Pulmonary artery endothelial cell (primary cell): ENCODE data around the gene CDKN2B-AS1. TPM values are rescaled to one million over a fixed set of nuclear protein-coding genes. Genes with fewer than 3 reads are reported as not detected.
"Not testable (repeated sequence)": the region's sequence is repeated elsewhere in the genome, so short reads cannot be mapped to it uniquely, and the experiment has no call there.

Experiments used
- DNase-seq: peaks from one replicate; pipeline ENCODE4 v3.0.0-alpha.2; 2011; ENCODE audit warnings: low read depth, low spot score
- total RNA-seq: library from RNA; depleted of rRNA; stranded (reverse); fragments of >200 nt; gene quantifications from 2 replicates; pipeline ENCODE4 v1.2.3, GENCODE V29; 2014

CDKN2B-AS1 gene
- total RNA-seq, 1 donor from 2014 or later: 0.66 TPM

DNA sequence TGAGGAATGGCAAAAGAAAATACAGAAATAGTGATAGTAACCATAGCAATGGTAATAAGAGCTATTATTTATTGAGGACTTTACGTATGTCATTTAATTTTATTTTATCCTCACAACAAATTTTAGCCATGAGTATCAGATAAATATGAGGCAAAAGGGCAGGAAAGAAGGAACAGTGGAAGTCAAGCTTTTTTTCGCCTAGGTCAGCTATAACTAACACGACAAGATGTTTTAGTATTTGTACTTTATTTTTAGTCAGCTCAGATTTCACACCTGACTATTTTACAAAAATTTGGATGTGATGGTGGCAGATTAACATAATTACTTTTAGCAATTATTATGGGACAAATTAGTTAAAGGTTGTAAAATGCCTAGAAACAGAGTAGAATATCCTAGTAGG is 49.3 kb downstream of the CDKN2B-AS1 start:
- DNase-seq: no peak

DNA sequence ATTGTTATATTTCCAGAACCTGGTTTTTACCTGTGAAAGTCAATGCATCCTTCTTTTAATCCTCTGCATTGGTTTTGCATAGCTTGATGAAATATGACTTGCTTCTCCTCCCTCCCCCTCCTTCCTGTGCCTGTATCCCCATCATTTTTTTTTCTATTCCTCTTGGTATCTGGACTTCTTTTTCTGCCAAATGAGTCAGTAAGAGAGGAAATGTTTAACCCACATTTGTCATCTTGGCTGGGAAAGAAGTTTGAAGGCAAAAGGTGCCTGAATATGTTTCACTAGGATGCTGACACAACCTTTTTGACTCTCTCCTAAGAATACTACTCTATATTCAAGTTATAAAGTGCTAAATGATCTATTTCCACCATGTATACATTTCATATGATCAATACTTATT is 50.0 kb downstream of the CDKN2B-AS1 start:
- DNase-seq: peak; percentile 63

DNA sequence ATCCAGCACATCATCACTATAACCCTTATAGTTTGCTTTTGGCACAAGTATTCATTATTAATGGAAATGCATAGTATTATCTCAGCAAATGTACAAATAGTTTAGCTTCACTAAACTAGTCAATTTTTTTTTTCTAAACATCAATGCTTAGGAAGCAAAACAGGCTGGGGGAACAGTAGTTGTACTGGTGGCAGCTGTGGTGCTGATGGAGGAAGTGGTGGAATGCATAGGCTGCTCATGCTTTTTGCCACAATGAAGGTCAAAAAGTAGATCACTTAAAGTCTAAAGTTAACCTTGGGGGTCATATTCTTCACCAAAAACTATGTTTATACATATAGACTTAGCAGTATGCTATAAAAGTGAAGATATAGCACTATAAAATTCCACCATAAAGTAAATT is 50.8 kb downstream of the CDKN2B-AS1 start:
- DNase-seq: no peak

DNA sequence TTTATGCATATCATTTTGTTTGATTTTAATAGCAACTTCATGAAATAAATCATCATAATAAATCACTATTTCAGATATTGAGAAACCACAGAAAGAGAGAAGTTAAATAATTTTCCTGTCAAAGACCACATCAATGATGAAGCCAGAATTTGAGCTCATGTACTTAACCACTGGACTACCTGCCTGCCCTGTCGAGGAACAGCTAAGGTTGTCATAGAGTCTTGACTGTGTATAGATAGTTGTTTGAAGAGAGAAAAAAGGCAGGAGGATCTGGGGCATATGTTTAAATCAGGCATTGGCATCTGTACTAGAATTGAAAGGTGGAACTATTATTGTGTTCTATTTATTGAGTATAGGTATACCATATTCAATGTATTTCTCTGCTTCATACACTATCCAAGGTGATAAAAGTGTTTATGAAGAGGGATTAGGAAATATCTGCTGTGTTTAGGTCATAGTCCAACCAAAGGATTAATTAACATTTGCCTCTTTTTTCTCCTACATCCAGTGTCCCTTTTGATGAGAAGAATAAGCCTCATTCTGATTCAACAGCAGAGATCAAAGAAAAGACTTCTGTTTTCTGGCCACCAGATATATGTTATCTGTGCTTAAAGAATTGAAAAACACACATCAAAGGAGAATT is 51.8 kb downstream of the CDKN2B-AS1 start:
- no peak for DNase-seq

DNA sequence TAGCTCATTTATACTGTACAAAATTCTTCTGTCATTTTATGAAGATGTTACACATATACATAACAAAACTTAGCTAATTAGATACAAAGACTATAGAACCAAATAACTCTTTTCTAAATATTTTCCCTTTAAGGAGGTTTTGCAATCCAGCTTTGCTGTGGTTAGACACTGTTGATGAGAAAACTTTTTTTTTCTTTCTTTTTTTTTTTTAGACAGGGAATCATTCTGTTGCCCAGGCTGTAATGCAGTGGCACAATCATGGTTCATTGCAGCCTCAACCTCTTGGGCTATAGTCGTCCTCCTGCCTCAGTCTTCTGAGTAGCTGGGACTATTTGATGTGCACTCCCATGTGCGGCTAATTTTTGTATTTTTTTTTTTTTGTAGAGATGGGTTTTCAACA is 53.0 kb downstream of the CDKN2B-AS1 start:
- no peak for DNase-seq

DNA sequence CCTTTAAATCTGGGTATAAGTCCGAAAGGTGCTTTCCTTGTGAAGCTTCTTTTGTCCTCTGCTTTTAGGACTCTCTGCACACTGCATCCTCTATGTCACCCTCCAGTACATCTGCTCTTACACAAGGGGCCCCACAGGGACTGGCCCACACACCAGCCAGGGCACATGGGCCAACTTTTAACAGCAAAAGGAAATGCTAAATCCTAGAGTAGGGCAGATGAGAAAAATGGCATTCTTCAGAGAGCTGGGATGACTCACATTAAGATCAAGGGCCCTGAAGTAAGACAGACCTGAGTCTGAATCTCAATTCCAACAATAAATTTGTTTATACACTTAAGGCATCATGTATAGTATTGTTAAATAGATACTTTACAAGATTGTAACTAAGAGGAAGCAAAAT is 54.8 kb downstream of the CDKN2B-AS1 start:
- DNase-seq: no peak

DNA sequence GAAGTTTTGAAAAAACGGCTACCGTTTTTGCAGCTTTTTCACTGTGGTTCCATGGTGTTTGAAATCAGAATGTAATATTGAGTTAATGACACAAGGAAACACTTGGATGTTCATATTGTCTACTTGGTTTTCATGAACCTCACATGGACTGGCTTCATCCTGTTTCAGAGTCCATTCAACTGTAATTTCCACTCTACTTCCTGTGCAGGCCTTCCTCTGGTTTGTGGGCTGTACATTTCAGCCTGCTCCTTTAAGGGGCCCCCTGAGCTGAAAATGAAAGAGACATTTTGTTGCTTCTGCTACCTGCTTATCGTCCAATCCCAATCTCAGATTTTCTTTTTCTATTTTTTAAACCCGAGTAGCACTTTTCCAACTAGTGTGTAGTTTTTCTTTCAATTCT is 56.3 kb downstream of the CDKN2B-AS1 start:
- DNase-seq: no peak

DNA sequence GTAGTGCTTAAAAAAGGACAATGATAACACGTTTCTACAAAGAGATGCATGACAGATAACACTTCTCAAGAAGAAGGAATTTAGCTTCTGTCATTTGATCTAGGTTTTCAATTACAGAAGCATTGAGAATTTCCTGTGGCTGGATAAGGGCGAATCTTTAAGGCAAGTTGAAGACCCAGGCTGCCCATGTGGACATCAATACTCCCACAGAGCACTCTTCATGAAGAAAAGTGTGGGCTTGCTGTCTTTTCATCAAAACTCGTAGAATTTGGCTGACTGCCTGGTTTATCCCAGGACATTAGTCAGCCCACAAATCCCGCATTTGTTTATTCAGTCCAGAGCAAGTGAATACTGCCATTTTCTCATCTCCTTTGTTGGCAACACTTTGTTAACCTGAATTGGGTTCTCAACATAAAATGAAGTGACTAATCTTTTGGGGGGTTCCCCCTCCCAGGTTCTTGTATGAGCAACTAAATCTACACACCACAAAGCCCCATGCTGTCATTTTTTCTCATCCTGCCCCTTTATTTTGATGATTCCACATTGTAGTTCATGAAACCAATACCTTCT is 57.9 kb downstream of the CDKN2B-AS1 start:
- peak; percentile 63 for DNase-seq

DNA sequence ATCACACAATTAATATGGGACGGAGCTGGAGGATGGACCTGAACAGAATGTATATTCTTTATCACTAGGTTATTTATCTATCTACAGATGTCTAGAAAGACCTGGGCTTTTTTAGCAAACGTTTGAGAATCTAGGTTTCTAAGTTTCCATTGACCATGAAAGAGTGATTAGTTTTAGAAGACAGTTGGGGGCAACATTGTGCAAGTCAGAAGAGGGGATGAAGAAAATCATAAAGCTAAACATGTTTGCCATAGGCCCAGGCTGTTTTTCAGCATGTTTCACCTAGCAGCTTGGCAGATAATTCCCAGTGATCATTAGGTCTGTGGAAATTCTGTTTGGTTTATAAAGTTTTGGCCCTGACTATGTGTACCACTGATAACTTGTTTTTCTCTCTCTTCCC is 58.6 kb downstream of the CDKN2B-AS1 start:
- DNase-seq: no peak

DNA sequence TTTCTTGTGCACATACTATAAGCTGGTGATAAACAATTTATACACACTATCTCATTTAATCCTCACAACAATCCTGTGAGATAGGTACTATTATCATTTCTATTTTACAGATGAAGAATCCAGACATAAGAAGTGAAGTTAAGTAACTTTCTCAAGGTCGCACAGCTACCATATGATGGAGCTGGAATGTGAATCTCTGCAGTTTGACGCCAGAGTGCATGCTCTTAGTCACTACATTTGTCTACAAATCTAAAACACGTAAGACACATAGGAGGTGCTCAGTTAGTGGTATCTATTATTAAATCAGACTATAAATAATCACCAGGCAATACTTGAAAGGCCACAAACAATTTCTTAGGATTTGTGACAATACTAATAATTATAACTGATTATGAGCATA is 59.5 kb downstream of the CDKN2B-AS1 start:
- no peak for DNase-seq

DNA sequence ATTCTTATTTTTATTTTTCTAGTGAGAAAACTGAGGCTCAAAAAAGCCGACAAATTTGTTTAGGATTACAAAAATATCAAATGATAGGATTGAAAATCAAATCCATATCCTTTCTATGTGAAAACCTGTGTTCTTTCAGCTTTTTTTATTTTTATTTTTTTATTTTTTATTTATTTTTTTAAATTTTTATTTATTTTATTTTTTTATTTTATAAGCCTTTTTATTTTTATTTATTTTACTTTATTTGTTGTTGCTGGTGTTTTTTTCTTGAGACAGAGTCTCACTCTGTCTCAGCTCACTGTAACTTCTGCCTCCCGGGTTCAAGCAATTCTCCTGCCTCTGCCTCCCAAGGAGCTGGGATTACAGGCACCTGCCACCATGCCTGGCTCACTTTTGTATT is 59.9 kb downstream of the CDKN2B-AS1 start:
- no peak for DNase-seq

DNA sequence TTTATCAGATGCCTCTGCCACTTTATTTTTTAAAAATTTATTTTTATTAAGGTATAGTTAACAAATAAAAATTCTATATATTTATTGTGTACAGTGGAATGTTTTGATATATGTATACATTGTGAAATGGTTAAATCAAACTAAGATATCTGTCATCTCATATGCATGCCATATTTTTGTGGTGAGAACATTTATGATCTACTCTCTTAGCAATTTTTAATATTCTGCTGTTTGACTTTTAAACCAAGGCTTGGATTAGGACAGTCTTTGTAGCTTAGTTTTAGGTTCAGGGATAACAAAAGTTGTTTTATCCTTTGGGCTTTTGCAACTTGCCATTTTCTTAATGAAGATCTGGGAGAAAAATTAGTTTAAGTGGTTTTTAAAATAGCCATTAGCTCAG is 60.5 kb downstream of the CDKN2B-AS1 start:
- DNase-seq: no peak

DNA sequence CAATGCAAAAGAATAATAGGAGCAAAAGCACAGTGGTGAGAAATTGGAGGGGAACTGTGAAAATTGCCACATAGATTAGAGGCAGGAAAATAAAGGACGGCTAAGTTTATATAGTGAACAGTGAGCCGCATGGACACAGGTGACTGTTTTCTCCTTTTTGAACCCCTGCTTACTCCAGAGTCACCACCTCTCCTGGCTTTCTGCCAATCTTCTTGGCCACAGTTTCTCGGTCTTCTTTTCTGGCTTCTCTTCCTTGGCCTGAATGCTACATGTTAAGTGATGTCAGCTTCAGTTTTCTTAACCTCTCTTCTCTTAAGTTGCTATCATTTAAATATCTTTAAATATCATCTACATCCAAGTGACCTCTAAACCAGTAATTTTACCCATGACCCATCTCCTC is 61.8 kb downstream of the CDKN2B-AS1 start:
- no peak for DNase-seq

DNA sequence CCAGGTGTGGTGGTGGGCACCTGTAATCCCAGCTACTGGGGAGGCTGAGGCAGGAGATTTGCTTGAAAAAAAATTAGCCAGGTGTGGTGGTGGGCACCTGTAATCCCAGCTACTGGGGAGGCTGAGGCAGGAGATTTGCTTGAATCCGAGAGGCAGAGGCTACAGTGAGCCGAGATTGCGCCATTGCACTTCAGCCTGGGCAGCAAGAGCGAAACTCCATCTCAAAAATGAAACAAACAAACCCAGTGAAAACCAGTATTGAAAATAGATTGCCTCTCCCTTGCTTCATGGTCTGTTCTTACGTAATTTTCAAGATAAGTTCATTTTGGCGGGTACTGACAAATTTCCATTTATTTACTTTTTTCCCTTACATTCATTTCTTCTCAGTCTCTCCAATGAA is 63.4 kb downstream of the CDKN2B-AS1 start:
- not testable (repeated sequence) for DNase-seq

DNA sequence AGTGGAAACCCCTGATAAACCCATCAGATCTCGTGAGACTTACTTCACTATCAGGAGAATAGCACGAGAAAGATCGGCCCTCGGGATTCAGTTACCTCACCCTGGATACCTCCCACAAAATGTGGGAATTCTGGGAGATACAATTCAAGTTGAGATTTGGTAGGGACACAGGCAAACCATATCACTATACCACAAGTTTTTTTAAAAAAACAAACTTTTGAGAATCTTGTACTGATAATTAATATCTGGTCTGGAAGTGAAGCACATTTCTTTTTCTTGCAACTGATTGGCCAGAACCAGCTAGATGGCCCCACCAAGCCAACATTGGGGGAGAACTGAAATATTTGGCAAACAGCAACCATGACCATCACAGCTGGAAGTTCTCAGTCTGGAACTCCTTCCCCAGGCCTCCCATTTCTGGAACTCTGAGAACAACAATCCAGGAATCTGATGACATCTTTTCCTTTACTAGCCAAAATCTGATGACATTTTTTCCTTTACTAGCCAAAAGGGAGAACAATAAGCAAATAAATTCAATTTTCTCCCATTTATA is 66.3 kb downstream of the CDKN2B-AS1 start:
- DNase-seq: no peak

DNA sequence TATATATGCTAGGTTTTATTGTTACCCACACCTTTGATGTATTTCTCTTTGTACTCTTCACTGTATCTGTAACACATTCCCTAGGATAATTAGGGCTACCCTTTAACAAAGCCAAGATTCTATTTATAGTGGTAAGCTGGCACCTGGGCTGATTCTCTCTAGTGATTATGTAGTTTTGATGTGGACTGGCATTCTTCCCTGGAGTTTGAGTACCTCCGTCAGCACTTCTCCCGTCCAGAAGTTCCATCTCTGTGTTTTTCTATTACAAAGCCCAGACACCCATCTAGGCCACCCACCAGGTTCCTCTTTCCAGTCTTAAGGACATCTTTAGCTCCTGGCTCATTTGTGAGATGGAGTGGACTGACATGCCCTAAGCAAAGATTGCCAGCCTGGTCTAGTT is 70.4 kb downstream of the CDKN2B-AS1 start:
- no peak for DNase-seq

DNA sequence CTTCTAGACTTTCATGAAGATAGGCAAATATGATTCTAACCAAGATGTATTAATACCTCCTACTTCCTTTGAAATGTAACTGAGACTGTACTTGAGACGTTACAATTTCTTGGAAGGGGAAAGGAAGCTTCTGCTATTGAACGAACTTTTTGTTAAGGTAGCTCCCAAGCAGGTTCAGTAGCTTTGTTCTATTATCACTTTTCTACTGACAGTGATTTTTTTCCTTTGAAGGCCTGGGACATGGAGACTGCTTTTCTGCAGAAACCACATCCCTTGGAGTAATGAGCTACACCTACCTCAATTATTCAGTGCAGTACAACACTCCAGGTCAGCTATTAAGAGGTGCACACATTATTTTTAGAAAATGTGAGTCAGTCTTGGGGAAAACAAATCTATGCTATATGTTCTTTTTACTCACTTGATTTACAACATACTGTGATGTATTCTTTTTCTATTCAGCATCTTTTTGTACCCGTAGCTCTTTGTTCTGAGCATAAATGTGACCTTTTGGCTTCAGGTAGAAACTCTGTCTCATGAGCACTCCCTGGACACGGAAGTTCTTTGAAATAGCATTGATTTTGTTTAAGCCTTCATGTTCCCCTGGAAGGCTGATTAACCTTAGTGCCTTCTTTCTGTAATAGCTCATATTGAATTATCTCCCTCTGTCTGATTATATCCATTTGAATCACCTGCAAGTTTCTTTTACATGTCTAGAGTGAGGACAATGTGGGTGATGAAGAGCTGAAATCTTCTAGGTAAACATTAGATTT is 71.0 kb downstream of the CDKN2B-AS1 start:
- no peak for DNase-seq

DNA sequence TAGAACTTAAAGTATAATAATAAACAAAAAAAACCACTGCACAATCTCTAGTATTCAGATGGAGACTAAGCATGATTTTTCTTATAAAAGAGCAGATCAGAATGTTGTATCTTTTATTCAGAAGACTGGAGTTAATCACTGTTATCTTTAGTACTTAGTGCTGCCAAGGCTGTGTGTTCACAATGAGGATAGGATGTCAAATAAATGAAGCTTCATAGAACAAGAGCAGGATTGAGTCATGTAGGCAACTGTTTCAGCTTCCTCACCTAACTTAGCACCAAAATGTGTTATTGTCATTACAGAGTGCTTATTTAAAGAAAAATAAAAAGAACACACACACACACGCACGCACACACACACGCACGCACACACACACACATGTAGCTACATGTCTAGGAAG is 72.6 kb downstream of the CDKN2B-AS1 start:
- DNase-seq: no peak

DNA sequence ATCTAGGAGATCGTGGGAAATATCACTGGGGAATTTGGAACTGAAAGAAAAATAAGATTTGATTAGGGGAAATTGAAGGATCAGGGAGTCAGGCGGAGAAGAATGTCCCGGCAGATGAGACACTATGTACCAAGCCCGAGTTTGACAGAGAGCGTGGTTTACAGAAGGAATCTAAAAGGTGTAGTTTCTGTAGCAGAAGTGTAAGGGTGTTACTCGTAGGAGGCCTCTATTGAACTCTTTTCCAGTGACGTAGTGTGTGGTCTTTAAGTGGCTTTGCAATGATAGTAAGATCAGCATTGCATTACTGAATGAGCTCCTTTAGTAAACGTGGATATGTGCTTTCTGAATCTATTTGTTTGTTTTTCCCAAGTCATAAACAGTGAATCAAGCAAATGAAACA is 73.8 kb downstream of the CDKN2B-AS1 start:
- DNase-seq: no peak

DNA sequence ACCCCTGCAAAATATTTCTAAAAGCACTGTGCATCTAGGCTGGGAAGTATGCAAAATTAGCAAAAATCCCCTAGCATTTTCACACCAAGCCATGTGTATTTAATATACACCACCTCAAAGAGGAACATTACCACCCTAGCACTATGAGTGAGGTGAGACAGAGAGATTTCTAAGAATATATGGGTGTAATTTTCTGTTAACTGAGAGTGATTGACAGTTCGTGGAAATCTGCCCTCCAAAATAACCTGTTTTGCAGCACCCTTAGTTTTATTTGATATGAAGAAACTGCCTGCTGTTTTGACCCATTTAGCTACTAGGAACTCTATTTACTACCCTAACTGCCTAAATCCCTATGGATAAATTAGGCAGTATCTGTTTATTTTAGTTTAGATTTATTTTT is 78.8 kb downstream of the CDKN2B-AS1 start:
- DNase-seq: no peak

DNA sequence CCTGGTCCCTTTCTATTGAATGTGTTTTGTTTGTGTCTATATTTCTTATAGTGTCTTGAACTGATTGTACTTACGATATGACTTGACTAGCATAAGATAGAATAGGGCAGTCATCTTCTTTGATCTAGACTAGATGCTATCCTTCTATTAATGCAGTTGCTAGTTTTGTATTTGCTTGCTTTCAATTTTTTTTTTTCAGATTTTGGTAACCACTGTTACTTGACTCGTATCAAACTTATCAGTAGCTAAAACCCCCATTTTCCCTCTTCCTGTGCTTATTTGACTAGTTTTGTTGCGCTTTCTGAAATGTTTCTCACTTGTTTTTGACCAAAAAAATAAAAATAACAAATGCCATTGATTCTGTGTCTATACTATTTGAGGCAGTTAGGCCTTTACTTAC is 83.5 kb downstream of the CDKN2B-AS1 start:
- DNase-seq: no peak

DNA sequence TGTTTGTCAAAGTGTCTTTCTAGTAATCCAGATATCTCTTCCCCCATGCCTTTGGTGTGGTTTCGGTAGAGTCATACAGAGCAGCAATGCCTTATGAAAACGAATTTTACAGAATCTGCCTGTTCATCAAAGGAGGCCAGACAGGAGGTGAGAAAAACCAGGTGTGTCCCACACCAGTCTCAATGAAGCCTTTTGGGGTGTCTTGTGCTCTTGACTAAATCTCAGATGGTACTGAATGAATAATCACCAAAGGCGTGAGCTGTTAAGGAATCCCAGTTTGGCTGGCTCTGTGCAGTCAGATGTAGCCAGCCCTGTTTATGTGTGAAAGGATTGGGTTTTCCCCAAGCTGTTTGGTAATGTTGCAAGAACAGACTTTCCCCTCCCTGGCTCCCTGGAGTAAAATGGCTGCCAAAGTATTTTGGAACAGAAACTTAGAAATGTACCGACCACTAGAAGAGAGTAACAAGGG is 85.3 kb downstream of the CDKN2B-AS1 start:
- DNase-seq: no peak
